Gastrocnemius medialis (tissue), 4 donors: ENCODE measurements around the gene RABGAP1L. TPM values are rescaled to one million over a fixed set of nuclear protein-coding genes. Genes with fewer than 3 reads are reported as not detected.

Experiments used
- ATAC-seq, 2 donors: fragments of 150-250 bp; one replicate each; pipeline ENCODE4 v1.9.1; 2016
- DNase-seq, 2 donors: peaks; one replicate each; pipeline ENCODE4 v3.0.0-alpha.2; 2019
- H3K27ac ChIP-seq, 4 donors: fragments of 200-600 bp; sonication (generic); 1 replicate in 1 of 4; 2 replicates in 3 of 4; pipeline ENCODE4 v1.5.1; 2016 to 2018; ENCODE audit warnings: mild to moderate bottlenecking in 2 of 4, moderate library complexity in 1 of 4
- H3K27me3 ChIP-seq, 3 donors: fragments of 200-600 bp; sonication (generic) in 2 of 3; 1 replicate in 1 of 3; 2 replicates in 2 of 3; pipeline versions ENCODE4 v1.5.1 to v1.6.0; 2016 to 2019; ENCODE audit warnings: mild to moderate bottlenecking in 1 of 3, moderate library complexity in 1 of 3
- H3K36me3 ChIP-seq, 2 donors: fragments of 200-600 bp; sonication (generic) in 1 of 2; one replicate each; pipeline ENCODE4 v1.5.1; 2017 to 2018
- H3K4me1 ChIP-seq, 2 donors: fragments of 200-600 bp; sonication (generic) in 1 of 2; one replicate each; pipeline ENCODE4 v1.5.1; 2016 to 2017; ENCODE audit warnings: mild to moderate bottlenecking in 2 of 2
- H3K4me3 ChIP-seq, 4 donors: fragments of 200-600 bp; sonication (generic) in 3 of 4; 1 replicate in 1 of 4; 2 replicates in 3 of 4; pipeline ENCODE4 v1.5.1; 2016 to 2019; ENCODE audit warnings: mild to moderate bottlenecking in 2 of 4
- H3K9me3 ChIP-seq, 3 donors: fragments of 200-600 bp; sonication (generic) in 2 of 3; 1 replicate in 1 of 3; 2 replicates in 2 of 3; pipeline ENCODE4 v1.5.1; 2016 to 2019
- POLR2A ChIP-seq, 2 donors: fragments of 450-650 bp; IDR thresholded peaks; one replicate each; pipeline ENCODE4 v1.6.1; 2017; ENCODE audit warnings: antibody characterized with exemption in 2 of 2, mild to moderate bottlenecking in 2 of 2, moderate library complexity in 2 of 2
- in situ Hi-C, 4 donors: fragments of 200-750 bp; cut with MboI; loops; one replicate each; pipeline versions ENCODE4 v1.15.0 to v1.8.0; 2017; ENCODE audit warnings: low sequenced_read_pairs in 4 of 4
- intact Hi-C: fragments of 100-400 bp; cut with DNase I; formaldehyde crosslinking; loops from one replicate; pipeline ENCODE4 v1.15.1; 2023; ENCODE audit warnings: low total_unique reads
- total RNA-seq, 4 donors: library from RNA; depleted of rRNA; stranded (reverse); fragments of >200 nt; gene quantifications; one replicate each; pipeline versions ENCODE4 v1.1.0 to v1.2.3, GENCODE V29; 2016
- TF ChIP-seq, protein P1 (sequence below), 5 experiments: fragments of 450-650 bp in 3 of 5; fragments of 200-600 bp in 2 of 5; sonication (generic) in 2 of 5; IDR thresholded peaks in 4 of 5; conservative IDR thresholded peaks in 1 of 5; 1 replicate in 4 of 5; 2 replicates in 1 of 5; pipeline ENCODE4 v1.5.1; 2016 to 2019; ENCODE audit warnings: antibody characterized with exemption in 5 of 5, mild to moderate bottlenecking in 3 of 5, moderate library complexity in 3 of 5

The RABGAP1L gene
- total RNA-seq, 4 donors from 2014 or later: 8.8 to 22.2 (median 14.9) TPM

DNA sequence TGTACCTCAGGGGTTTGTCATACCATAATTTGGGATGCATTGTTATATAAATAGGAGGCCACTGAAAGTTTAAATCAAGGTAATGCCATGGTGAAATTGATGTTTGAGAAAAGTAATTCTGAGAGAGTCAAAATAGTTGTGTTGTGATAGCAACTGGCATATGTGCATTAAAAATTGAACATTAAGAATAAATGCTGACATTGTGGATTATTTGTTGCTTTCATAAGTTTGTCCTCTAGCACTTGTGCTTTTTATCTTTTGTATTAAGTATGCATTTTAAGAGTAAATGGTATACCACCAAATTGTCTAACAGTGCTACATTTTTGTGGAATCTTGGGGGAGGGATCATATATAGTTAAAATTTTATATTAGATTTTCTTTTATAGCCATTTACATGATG is 564.5 kb downstream of the RABGAP1L start:
- no peaks in the 10 kb centered on the region for H3K9me3 ChIP-seq
- intact Hi-C loops (no loop called here), in situ Hi-C loops (no loop called here)
- H3K27me3 ChIP-seq: no peaks in the 10 kb centered on the region
- no peak for TF ChIP-seq POLR2A (IDR thresholded peaks at IDR 0.05)
- TF ChIP-seq, protein P1, sequence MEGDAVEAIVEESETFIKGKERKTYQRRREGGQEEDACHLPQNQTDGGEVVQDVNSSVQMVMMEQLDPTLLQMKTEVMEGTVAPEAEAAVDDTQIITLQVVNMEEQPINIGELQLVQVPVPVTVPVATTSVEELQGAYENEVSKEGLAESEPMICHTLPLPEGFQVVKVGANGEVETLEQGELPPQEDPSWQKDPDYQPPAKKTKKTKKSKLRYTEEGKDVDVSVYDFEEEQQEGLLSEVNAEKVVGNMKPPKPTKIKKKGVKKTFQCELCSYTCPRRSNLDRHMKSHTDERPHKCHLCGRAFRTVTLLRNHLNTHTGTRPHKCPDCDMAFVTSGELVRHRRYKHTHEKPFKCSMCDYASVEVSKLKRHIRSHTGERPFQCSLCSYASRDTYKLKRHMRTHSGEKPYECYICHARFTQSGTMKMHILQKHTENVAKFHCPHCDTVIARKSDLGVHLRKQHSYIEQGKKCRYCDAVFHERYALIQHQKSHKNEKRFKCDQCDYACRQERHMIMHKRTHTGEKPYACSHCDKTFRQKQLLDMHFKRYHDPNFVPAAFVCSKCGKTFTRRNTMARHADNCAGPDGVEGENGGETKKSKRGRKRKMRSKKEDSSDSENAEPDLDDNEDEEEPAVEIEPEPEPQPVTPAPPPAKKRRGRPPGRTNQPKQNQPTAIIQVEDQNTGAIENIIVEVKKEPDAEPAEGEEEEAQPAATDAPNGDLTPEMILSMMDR (IDR thresholded peaks at IDR 0.05 in 4 of 5, conservative IDR thresholded peaks at IDR 0.05 in 1 of 5): no peak
- no peak for DNase-seq
- ATAC-seq: no peak
- no peaks in the 10 kb centered on the region for H3K4me1 ChIP-seq
- no peak overlapping the region for H3K27ac ChIP-seq
- no peaks in the 10 kb centered on the region for H3K36me3 ChIP-seq
- H3K4me3 ChIP-seq: no peak overlapping the region

- H3K27me3 ChIP-seq: no peaks in the 10 kb centered on the region
- H3K4me1 ChIP-seq: no peaks in the 10 kb centered on the region
- intact Hi-C loops: no loop called here
- in situ Hi-C loops: no loop called here
- H3K27ac ChIP-seq: no peak overlapping the region
- H3K4me3 ChIP-seq: no peak overlapping the region
- no peaks in the 10 kb centered on the region for H3K9me3 ChIP-seq
- DNase-seq: no peak
- no peaks in the 10 kb centered on the region for H3K36me3 ChIP-seq
- TF ChIP-seq, protein P1 (IDR thresholded peaks at IDR 0.05 in 4 of 5, conservative IDR thresholded peaks at IDR 0.05 in 1 of 5): no peak
- no peak for TF ChIP-seq POLR2A (IDR thresholded peaks at IDR 0.05)
- no peak for ATAC-seq
Observed at GRCh38 chr1:174724219-174724618, 564.9 kb downstream of the RABGAP1L start.

- ATAC-seq (no peak), DNase-seq (no peak)
- Histone ChIP-seq H3K4me1 (no peaks in the 10 kb centered on the region), H3K4me3 (no peak overlapping the region), H3K9me3 (no peaks in the 10 kb centered on the region), H3K27ac (no peak overlapping the region), H3K27me3 (no peaks in the 10 kb centered on the region), H3K36me3 (no peaks in the 10 kb centered on the region)
- TF ChIP-seq, protein P1 (IDR thresholded peaks at IDR 0.05 in 4 of 5, conservative IDR thresholded peaks at IDR 0.05 in 1 of 5): peak in 1 of 5 experiments; percentile 16
- no peak for TF ChIP-seq POLR2A (IDR thresholded peaks at IDR 0.05)
- in situ Hi-C loops (loop anchor here in 2 of 4 donors (25.0 kb wide), 1 partner anchor 464 kb away; no protein-coding TSS in a partner anchor), intact Hi-C loops (no loop called here)
Observed at GRCh38 chr1:174726167-174726879, 567.0 kb downstream of the RABGAP1L start.

GRCh38 chr1:174726880-174727585 is 567.7 kb downstream of the RABGAP1L start:
- ATAC-seq (no peak), DNase-seq (no peak)
- TF ChIP-seq, protein P1 (IDR thresholded peaks at IDR 0.05 in 4 of 5, conservative IDR thresholded peaks at IDR 0.05 in 1 of 5): no peak
- no peak for TF ChIP-seq POLR2A (IDR thresholded peaks at IDR 0.05)
- Histone ChIP-seq H3K9me3 (no peaks in the 10 kb centered on the region), H3K27me3 (no peaks in the 10 kb centered on the region), H3K36me3 (no peaks in the 10 kb centered on the region), H3K27ac (no peak overlapping the region), H3K4me1 (no peaks in the 10 kb centered on the region), H3K4me3 (no peak overlapping the region)
- intact Hi-C loops (no loop called here), in situ Hi-C loops (loop anchor here in 2 of 4 donors (25.0 kb wide), 1 partner anchor 465 kb away; no protein-coding TSS in a partner anchor)
